GM21619 (cell line): ENCODE data around the gene SNN.

Source experiments
- ATAC-seq: cut with Tn5 transposase; IDR thresholded peaks from one replicate; pipeline ENCODE4 v1.9.1; 2021; ENCODE audit not compliant: unreplicated experiment

Gene SNN

DNA sequence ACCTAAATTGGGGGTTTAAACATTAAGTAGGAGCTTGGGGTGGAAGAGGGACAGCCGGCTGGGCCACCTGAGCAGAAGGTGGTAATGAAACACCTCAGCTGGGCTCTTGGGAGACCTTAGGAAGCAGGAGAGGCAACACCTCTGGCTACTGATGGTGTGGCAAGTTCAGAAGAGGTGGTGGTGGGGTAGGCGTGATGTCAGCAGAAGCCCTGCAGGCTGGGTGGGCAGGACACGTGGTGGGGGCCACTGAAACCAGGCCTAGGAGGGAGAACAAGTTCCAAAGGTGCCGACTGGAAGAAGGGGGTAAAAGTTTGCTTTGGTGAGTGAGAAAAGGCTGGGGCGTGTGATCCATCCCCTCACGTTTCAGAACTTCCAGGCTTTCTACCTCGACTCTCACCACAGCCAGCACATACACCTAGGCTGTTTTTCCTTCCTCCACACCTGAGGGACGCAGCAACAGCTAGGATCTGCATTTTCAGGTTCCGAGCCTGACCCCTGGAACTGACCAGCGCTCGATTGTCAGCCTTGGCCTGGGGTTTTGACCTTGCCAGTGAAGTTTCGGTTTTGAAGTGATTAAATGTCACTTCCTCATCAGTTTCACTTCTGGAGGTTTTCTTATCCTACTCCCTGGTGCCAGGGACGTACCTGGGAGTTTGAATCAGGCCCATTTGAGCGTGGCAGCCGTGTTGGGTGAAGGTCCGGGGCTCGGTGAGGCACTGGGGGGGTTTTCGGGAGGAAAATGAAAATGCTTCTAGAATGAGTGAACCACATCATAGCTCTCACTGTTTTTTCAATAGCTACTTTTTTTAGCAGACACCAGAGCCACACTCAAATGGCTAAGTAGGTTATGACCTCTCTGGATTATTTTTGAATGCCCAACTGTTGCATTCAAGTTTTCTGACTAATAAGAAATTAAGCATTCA is 10.0 kb downstream of the SNN start:
- no peak for ATAC-seq

DNA sequence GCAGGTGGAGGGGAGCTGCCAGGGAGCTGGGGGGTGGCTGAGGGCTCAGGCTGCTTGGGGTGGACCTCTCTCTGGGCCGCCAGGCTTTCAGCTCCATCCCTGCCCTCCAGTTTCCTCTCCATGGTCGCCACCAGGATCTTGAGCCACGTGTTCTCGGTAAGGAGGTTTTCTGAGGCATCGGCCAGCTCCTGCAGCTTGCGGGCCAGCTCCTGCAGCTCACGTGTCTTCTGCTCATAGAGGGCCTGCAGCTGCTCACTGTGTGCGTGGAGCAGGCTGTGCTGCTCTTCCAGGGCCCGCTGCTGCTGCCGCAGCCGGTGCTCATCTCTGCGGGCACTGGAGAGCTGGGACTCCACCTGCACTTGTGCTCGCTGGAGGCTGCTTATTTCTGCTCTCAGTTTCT is 11.0 kb downstream of the SNN start:
- ATAC-seq, result no peak

DNA sequence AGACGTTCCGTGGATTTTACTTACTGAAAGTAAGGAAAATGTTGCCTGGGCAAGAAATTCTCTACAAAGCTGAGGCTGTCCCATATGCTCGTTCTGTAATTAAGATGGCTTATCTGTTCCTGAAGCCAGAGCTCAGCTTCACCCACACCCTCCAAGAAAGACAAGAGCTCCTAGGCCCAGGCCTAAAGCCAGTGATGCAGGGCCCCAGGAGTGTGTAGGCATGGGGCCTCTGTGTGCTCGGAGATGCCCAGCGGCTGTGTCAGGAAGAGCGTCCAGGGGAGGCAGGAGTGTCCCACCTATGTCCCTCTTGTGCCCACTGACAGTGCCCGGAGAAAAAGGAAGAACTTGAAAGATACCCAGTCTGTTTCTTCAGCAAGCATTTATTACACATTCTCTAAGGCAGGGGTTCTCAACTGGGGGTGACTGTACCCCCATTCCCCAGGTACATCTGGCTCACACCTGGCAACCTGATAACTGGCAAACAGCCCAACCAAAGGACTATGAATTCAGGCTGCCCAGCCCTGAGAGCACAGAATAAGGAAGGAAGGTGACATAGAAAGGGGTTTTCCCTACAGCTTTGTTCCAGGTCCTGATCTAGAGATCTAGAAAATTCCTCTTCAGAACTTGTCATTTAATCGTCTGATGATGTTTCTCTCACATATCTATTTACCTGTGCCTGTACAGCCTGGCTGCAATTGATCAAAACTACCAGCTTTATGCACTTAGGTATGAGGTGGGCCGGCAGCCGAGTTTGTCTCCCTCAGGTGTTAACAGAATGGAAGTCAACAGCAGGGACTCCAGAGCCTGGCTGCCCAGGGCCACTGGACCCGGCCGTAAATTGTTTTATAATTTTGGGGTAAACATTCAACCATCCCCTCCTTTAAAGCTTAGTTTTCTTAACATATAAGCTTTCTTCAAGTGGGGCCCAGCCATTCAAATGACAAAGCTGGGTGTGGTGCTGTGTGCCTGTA is 12.0 kb downstream of the SNN start:
- no peak for ATAC-seq

DNA sequence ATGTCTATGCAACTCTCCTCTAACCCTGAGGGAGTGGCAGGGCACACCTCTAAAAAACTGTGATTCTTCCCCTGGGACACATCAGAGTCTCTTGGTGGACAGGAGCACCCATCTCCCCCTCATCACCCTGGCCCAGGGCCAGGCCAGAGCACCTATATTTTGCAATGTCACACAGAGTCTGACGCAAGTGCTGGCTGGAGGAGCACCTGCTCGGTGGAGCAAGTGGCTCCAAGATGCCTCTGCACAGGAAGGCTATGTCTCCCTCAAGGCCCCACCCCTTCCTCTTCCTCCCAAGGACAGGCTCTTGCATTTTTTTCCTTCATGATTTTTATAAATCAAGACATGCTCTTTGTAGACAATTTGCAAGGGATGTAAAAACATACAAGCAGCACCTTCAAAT is 13.3 kb downstream of the SNN start:
- peak; percentile 22 for ATAC-seq

DNA sequence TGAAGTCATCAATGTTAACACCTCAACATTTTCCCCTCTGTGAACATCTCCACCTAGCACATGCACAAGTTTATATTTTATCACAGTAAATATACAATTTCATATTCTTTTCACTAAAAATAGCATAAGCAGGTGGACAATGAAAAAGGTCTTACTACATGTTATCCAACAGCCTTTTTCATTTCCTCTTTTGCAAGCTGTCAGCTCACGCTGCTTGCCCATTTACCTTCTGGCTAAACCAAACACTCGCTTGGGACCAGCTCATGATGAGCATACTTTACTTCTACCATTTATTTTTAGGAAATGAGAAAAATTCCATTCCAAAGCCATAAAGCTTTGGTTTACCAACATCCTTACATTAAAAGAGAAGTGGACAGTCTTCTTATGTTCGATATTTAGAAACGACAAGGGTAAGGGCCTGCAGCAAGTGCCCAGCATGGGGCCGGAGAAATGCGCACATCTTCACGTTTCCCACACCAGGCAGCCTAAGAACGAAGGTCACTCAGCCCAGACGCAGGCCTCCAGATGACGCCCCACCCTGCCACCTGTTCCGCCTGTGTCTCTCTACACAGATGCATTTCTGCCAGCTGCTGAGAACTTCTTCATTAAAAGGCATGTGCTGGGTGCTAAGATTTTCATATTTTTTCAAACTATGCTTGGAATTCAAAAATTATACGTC is 13.9 kb downstream of the SNN start:
- ATAC-seq, result peak; percentile 46

DNA sequence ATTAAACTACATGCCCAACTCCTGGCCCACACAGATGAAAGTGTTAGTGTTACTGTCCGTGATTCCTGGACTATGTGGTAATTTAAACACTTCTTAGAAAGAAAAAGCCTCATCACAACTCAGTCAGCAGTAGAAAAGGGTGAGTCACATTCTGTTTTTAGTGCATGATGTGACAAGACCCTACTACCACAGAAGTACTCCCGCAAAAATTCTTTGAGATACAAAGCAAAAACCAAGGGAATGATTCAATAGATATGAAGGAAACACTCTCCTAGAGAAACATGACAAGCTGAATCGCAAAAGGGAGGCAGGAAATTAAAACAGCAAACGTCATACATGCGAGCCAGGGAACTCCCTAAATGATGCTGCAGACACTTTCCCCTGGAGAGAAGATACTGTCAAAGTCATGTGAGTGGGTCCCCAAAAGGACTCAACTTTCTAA is 14.4 kb downstream of the SNN start:
- ATAC-seq, result peak; percentile 21

DNA sequence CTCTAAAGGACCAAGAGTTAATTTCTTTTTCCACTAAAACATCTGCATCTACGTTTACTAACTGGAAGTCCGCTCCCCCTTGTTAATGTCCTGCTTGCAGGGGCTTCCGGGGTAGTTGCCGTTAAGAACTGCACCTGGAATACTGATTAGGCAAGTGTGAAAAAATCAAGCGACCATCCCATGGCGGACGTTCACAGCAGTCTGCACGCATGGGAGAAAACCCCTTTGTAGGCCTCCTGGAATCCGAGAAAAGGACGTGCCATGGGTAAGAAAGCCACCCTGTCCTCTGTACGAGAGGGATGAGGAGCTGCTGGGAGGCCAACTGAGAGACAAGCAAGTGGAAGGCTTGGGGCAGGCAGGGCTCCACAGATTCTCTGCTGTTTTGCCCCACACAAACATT is 14.9 kb downstream of the SNN start:
- no peak for ATAC-seq

DNA sequence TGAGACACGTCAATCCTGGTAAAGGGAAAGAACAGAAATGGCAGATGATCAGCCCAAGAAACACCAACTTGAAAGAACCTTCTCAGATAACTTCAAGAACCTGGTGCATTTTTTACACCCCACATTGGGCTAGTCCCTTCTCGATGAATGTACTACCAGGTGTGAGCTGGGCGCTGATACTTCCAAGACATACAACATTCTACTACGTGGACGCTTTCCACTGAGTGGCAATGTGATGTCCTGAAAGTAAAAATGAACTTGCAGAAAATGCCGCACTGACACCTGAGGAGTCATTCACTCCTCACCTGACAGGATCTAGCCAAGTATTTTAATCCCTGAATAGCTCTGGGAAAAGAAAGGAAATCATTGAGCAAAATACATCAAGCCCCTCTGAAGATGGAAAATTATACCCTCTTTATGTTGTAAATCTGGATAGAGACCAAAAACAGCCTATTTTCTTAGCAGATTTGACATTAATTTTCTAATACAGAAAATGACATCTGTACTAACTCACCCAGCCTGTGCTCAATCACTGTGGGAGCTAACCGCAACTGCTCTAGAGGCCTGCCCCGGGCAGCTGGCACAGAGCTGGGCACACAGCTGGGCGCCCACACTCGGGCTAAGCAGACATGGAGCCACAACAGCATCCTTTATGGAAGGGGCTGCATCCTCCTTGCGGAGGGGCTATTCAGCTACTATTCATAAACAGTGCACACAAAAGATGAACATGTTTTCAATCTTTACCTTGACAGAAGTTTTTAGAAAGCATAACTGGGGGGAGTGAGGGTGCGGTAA is 16.2 kb downstream of the SNN start:
- no peak for ATAC-seq

DNA sequence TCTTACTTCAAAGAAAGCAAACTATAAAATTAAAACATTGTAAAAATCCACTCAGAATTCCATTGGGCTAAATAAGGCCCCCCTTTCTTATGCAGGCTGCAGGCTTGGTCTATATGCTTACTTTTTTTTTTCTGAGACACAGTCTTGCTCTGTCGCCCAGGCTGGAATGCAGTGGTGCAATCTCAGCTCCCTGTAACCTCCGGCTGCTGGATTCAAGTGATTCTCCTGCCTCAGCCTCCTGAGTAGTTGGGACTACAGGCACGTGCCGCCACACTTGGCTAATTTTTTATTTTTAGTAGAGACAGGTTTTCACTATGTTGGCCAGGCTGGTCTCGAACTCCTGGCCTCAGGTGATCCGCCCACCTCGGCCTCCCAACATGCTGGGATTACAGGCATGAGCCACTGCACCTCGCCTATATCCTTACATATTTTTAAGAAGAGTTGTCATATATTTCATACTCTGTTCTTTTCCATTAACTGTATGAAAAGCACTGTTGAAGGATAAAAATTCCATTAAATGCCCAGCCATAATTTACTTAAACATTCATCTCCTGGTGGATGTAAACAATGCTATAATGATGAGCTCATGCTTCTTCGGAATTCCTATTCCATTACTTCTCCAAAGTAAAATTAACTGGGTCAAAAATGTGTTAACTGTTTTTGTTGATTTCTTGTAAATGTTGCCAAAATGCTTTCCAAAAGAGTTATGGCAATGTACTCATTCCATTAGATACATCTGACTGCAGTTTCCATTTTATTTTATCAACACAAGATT is 17.8 kb downstream of the SNN start:
- ATAC-seq, result no peak

DNA sequence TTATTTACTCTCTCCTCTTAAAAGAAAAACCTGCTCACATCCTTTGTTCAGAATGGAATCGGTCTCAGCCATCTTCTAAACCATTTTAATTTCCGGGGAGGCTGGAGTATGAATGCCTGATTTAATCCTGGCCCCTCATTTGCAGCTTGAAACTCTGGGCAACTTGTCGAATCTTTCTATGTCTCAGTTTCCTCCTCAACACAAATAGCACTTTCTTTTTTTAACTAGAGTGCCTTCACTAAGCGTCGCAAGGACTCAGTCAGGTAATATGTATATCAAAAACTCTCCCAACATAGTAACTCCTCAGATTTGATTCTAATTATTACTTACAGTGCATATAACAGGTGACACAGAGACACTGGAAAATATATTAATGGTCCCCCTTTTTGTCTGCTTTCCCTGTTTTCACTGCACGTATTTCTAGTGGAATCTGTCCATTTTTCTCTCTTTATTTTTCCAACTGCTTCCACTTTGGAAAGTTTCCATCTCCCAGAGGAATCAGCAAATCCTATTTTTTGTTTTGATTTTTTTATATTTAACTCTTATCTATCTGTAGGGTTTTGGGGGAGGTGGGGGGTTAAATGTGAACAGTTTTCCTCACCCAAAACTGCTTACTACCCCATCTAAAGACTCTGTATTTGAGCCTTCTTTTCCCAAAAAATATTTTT is 18.6 kb downstream of the SNN start:
- no peak for ATAC-seq

DNA sequence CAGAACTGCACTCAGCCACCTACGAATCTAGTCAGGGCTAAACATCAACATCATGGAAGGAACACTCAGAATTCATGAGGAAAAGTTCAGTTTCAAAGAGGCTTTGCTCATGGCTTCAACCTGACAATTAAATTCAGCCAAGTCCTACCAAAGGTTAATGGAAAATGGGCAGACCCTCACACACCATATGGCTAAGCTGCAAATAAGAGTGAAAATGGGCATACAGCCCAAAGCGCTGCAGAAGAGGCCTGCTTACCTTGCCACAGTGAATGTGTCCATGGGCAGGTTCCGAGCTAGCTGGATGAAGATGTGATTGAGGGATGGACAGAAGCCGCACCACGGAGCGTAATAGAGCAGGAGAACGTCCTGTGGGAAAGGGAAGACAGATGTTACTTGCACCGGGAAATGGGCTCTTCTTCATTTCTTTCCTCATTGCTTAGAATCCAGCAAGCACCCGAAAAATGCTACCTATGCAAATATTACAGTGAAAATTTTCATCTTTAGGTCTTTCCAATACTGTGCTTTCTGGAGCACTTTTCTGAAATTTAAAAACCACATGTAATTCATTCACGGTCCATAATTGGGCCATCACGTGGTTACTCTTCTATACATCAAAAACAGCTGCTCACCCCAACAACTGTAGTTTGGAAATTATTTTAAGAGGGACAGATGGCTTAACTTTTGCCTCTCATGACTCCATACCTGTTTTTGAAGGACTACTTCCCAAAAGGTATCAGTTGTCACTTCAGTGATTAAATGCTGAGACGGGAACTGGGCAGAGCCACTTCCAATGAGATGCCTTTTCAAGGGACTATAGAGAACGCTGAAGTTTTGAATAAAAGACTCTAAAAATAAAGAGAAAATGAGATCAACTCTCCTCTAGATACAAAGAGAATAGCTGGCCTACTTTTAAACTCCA is 19.6 kb downstream of the SNN start:
- ATAC-seq, result no peak

DNA sequence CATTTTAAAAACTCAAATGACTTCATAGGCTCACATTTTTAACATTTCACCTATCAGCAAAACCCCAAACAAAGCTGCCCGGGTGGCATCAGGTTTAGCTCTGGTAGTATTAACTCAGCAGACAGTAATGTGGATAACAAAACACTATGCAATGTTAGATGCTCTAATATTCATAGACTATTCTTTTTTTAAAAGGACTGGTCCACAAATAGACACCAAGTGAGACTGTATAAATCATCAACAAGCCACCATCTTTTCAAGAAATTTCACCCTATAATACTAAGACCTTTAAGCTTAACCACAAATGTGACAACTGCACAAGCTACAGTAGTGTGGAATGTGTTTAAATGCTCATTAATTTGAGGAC is 20.2 kb downstream of the SNN start:
- no peak for ATAC-seq

DNA sequence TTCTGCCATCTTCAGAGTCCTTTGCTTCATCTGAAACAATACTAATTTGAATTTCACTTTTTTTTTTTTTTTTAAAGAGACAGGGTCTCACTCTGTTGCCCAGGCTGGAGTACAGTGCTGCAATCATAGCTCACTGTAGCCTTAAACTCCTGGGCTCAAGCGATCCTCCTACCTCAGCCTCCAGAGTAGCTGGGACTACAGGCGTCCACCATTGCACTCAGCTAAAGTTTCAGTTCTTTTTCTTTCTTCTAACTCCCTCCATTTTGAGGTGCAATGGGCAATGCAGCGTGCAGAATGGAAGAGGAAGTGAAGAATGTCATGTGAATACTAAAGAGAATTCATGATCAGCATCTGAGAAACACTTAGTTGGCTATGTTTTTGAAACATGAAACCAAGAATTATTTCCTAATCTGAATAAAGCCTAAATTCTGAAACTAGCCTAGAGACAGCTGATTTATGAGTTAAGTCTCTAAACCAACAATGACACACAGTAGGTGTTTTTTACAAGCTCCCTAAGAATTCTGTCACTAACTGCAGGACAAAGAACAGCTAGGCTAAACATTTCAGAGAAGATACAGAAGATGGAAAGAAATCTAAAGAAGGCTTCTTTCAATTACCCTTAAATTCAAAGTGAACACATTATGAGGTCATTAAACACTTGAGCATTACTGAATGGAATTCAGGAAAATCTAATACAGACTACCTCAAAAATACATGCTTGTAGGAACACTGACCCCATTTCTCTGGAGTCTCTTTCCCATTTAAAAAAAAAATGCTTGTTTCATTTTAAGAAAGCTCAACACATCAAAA is 21.0 kb downstream of the SNN start:
- ATAC-seq, result peak; percentile 91

DNA sequence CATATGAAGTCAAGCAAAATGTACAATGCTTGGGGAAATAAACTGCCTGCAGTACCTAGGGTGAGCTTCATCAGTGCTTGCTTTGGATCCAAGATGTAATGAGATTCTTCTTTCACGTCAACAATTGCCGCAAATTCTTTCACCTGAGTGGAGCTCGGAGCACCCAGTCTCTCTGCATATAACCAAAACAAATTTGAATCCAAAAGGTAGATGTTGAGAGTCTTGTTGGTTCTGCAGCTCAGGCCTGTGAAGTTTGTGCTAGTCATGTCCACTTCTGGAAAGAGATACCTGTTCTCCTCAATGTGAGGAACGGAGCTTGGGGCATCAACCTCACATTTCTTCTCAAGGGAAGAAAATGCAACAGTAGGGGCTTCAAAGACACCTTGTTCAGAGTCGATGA is 23.0 kb downstream of the SNN start:
- no peak for ATAC-seq

DNA sequence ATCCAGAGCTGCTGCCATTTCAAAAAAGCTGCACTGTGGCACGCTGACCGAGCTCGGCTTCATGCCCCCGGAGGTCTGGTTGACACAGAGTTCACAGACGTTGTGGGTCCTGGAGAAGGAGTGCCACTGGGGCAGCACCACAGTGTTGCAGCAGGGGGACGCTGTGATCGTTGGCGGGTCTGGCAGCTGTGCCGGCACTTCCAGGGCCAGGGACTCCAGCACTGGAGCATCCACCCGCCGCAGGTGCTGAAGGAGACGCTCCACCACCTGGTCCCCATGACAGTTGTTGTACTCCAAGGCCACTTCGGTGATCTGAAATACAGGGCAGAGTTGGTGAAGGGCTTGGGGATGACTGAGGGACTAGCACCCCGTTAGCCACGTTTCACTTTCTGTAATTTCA is 23.5 kb downstream of the SNN start:
- no peak for ATAC-seq

DNA sequence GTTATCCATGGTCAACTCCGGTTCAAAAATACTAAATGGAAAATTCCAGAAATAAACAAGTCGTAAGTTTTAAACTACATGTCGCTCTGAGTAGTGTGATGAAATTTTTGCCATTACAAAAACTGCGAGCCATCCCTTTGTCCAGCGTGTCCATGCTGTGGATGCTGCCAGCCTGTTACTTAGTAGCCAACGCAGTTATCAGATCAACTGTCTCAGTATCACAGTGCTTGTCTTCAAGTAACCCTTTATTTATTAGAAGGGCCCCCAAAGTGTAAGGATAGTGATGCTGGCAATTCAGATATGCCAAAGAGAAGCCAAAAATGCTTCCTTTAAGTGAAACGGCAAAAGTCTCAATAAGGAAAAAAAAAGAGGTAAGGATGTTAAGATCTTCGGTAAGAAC is 23.9 kb downstream of the SNN start:
- no peak for ATAC-seq

DNA sequence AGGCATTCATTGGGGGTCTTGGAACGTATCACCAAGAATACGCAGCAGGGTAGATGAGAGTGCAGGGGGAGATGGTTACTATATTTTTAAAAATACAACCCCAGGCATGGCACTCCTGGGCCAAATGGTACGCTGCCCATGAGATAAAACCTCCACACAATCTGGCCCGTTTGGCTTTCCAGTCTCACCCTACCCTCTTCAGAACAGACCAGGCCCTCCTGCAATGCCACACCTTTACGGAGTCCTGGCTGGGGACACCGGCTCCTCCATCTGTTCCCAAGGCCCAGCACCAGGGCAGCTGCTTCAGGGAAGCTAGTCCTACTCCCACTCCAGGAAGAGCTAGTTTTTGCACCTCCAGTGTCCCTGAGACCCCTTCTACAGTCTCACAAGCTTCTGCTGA is 24.4 kb downstream of the SNN start:
- no peak for ATAC-seq
